H1 (cell line): ENCODE measurements around the gene GBP7. TPM values are rescaled to one million over a fixed set of nuclear protein-coding genes. Genes with fewer than 3 reads are reported as not detected.

Experiments used
- POU5F1 ChIP-seq: IDR thresholded peaks from 2 replicates; pipeline ENCODE4 v1.6.1; 2011; ENCODE audit warnings: low read depth, mild to moderate bottlenecking, low read length, moderate library complexity
- SRF ChIP-seq: IDR thresholded peaks from 2 replicates; pipeline ENCODE4 v1.6.1; 2011; ENCODE audit warnings: mild to moderate bottlenecking, low read depth, low read length, moderate library complexity
- polyA plus RNA-seq, 7 experiments: library from polyadenylated mRNA; depleted of rRNA in 3 of 7; stranded (reverse) in 5 of 7; unstranded in 2 of 7; fragments of >200 nt in 5 of 7; fragments of 200-250 nt in 2 of 7; gene quantifications; 1 replicate in 5 of 7; 2 replicates in 1 of 7; 4 replicates in 1 of 7; pipeline versions ENCODE4 v1.2.1 to v1.2.3, GENCODE V29; 2011 to 2013; ENCODE audit warnings: missing spikeins in 2 of 7, mixed read lengths in 2 of 7
- total RNA-seq: library from RNA; stranded (reverse); fragmentation: NEBNext Ultra II Directional; extraction: Animal tissue kit (Norgen Biotek cat#: 25700); gene quantifications from 2 replicates; pipeline ENCODE4 v1.2.1, GENCODE V29; 2021
- TF ChIP-seq, protein P1 (sequence below): IDR thresholded peaks from 2 replicates; pipeline ENCODE4 v1.6.1; 2012; ENCODE audit warnings: inconsistent platforms

GBP7 gene
- total and polyA plus RNA-seq, 2 of the 8 experiments (the other 6 are each of a cell fraction or from before 2014, with no cell fraction given), result not detected

- TF ChIP-seq POU5F1, result no peak
- TF ChIP-seq, protein P1, sequence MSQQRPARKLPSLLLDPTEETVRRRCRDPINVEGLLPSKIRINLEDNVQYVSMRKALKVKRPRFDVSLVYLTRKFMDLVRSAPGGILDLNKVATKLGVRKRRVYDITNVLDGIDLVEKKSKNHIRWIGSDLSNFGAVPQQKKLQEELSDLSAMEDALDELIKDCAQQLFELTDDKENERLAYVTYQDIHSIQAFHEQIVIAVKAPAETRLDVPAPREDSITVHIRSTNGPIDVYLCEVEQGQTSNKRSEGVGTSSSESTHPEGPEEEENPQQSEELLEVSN, result no peak
- no peak for TF ChIP-seq SRF
These were observed 45.1 kb downstream of the GBP7 start (continued) for GRCh38 chr1:89130716-89131115.
